IMR-90 (cell line): ENCODE results near the gene NCK1. TPM values are rescaled to one million over a fixed set of nuclear protein-coding genes. Genes with fewer than 3 reads are reported as not detected.

ENCODE experiments used
- ATAC-seq: fragments of 200-7000 bp; cut with Tn5 transposase; 2 replicates; pipeline ENCODE4 v1.9.1; 2020; ENCODE audit warnings: low read depth, mild to moderate bottlenecking, moderate library complexity
- BruUV-seq: library from RNA; stranded (reverse); fragments of 400-500 nt; replicated peaks from 2 replicates; lab custom pipeline; 2021; lab: Mats Ljungman, UMichigan
- CTCF ChIA-PET: fragments of 300-600 bp; formaldehyde crosslinking; extraction: SDS; loops from one replicate; lab custom pipeline; 2021; ENCODE audit warnings: antibody characterized with exemption; lab: Yijun Ruan, JAX
- POLR2A ChIA-PET: fragments of 300-600 bp; sonication (Branson Sonifier 250); formaldehyde crosslinking; loops from one replicate; lab custom pipeline; 2022; ENCODE audit warnings: antibody characterized with exemption; ENCODE audit not compliant: unreplicated experiment; lab: Charles Lee
- DNase-seq: peaks from one replicate; pipeline ENCODE4 v3.0.0; 2013
- H2AFZ ChIP-seq: replicated peaks from 2 replicates; pipeline ENCODE3; 2013; ENCODE audit warnings: low read length, mild to moderate bottlenecking; ENCODE audit not compliant: poor library complexity
- H2AK5ac ChIP-seq: 2 replicates; pipeline ENCODE4 v1.6.1; 2013; ENCODE audit warnings: low read depth, low read length, inconsistent platforms
- H2AK9ac ChIP-seq: replicated peaks from 2 replicates; pipeline ENCODE3; 2013; ENCODE audit warnings: mild to moderate bottlenecking, low read depth, low read length, moderate library complexity; ENCODE audit not compliant: poor library complexity
- H2BK120ac ChIP-seq: 2 replicates; pipeline ENCODE4 v1.6.1; 2013; ENCODE audit warnings: low read depth, low read length, inconsistent platforms
- H2BK15ac ChIP-seq: 3 replicates; pipeline ENCODE4 v1.6.1; 2013; ENCODE audit warnings: low read depth, low read length, inconsistent platforms
- H2BK20ac ChIP-seq: 2 replicates; pipeline ENCODE4 v1.6.1; 2013; ENCODE audit warnings: low read depth, mild to moderate bottlenecking, inconsistent platforms, low read length, moderate library complexity
- H2BK5ac ChIP-seq: 2 replicates; pipeline ENCODE4 v1.6.1; 2013; ENCODE audit warnings: mild to moderate bottlenecking, low read depth, low read length, inconsistent platforms; ENCODE audit not compliant: poor library complexity, severe bottlenecking
- H3K14ac ChIP-seq: replicated peaks from 2 replicates; pipeline ENCODE4 v1.6.1; 2013; ENCODE audit warnings: low read depth, low read length, inconsistent platforms
- H3K18ac ChIP-seq: 2 replicates; pipeline ENCODE4 v1.6.1; 2013; ENCODE audit warnings: low read depth, low read length, control low read depth
- H3K23ac ChIP-seq: 2 replicates; pipeline ENCODE4 v1.6.1; 2013; ENCODE audit warnings: low read depth, low read length, inconsistent platforms
- H3K27ac ChIP-seq: 2 replicates; pipeline ENCODE4 v1.5.1; 2013; ENCODE audit warnings: mild to moderate bottlenecking, control low read depth, low read length; ENCODE audit not compliant: insufficient read depth
- H3K27me3 ChIP-seq: 2 replicates; pipeline ENCODE4 v1.6.1; 2013; ENCODE audit warnings: low read length; ENCODE audit not compliant: control insufficient read depth, insufficient read depth
- H3K36me3 ChIP-seq: 2 replicates; pipeline ENCODE4 v1.6.1; 2013; ENCODE audit warnings: low read length, mixed read lengths; ENCODE audit not compliant: control insufficient read depth, insufficient read depth
- H3K4ac ChIP-seq: 2 replicates; pipeline ENCODE4 v1.6.1; 2013; ENCODE audit warnings: low read depth, low read length, inconsistent platforms
- H3K4me1 ChIP-seq: 2 replicates; pipeline ENCODE4 v1.6.1; 2013; ENCODE audit warnings: low read length, mixed read lengths; ENCODE audit not compliant: control insufficient read depth, insufficient read depth
- H3K4me2 ChIP-seq: 2 replicates; pipeline ENCODE4 v1.6.1; 2013; ENCODE audit warnings: low read depth, mild to moderate bottlenecking, control low read depth, low read length, moderate library complexity
- H3K4me3 ChIP-seq: 2 replicates; pipeline ENCODE4 v1.5.1; 2013; ENCODE audit warnings: low read depth, mild to moderate bottlenecking, control low read depth, low read length, moderate library complexity; ENCODE audit not compliant: insufficient read depth
- H3K56ac ChIP-seq: 2 replicates; pipeline ENCODE4 v1.6.1; 2013; ENCODE audit warnings: low read length, inconsistent platforms; ENCODE audit not compliant: insufficient read depth; ENCODE audit errors: extremely low read depth
- H3K79me1 ChIP-seq, 2 experiments: 2 replicates each; pipeline ENCODE4 v1.6.1; 2013; ENCODE audit warnings: low read length in 2 of 2, inconsistent platforms in 1 of 2, low read depth in 1 of 2
- H3K9ac ChIP-seq: 2 replicates; pipeline ENCODE4 v1.6.1; 2013; ENCODE audit warnings: low read depth, low read length, control low read depth
- H3K9me1 ChIP-seq: 2 replicates; pipeline ENCODE4 v1.6.1; 2013; ENCODE audit warnings: low read length, inconsistent platforms; ENCODE audit not compliant: insufficient read depth
- H3K9me3 ChIP-seq: 2 replicates; pipeline ENCODE4 v1.6.1; 2013; ENCODE audit warnings: low read length; ENCODE audit not compliant: control insufficient read depth, insufficient read depth
- H4K20me1 ChIP-seq: 2 replicates; pipeline ENCODE4 v1.6.1; 2013; ENCODE audit warnings: low read length, inconsistent platforms; ENCODE audit not compliant: insufficient read depth
- H4K5ac ChIP-seq: 2 replicates; pipeline ENCODE4 v1.6.1; 2013; ENCODE audit warnings: mild to moderate bottlenecking, low read depth, low read length, control low read depth
- H4K8ac ChIP-seq, 2 experiments: 2 replicates each; pipeline ENCODE4 v1.6.1; 2013; ENCODE audit warnings: low read depth in 2 of 2, low read length in 2 of 2, control low read depth in 1 of 2, inconsistent platforms in 1 of 2
- H4K91ac ChIP-seq: 2 replicates; pipeline ENCODE4 v1.6.1; 2013; ENCODE audit warnings: low read depth, low read length, inconsistent platforms; ENCODE audit not compliant: insufficient read depth
- CEBPB ChIP-seq: IDR thresholded peaks from 2 replicates; pipeline ENCODE4 v1.6.1; 2012; ENCODE audit warnings: low read depth, low read length, improper control_type of control experiment
- CHD1 ChIP-seq: IDR thresholded peaks from 2 replicates; pipeline ENCODE4 v1.6.1; 2012; ENCODE audit warnings: low read depth, low read length, improper control_type of control experiment
- WGBS, 2 experiments: methylation state at CpG; one replicate each; pipeline versions ENCODE4 v1.1.5 to v1.1.7; 2013; ENCODE audit warnings: missing lambda C conversion rate in 2 of 2; ENCODE audit not compliant: insufficient read length in 1 of 2; ENCODE audit errors: extremely low coverage in 2 of 2; 5-methylcytosine and 5-hydroxymethylcytosine counted together
- dilution Hi-C: fragments of 300-500 bp; cut with HindIII; formaldehyde crosslinking; loops from one replicate; pipeline ENCODE4 v1.14.3; 2018; ENCODE audit warnings: low sequenced_read_pairs; ENCODE audit not compliant: unreplicated experiment
- in situ Hi-C: fragments of 300-500 bp; cut with MboI; formaldehyde crosslinking; loops from 3 replicates; pipeline ENCODE4 v1.14.3; 2019; ENCODE audit warnings: low sequenced_read_pairs, inconsistent platforms, mixed read lengths
- intact Hi-C: fragments of 100-400 bp; cut with micrococcal nuclease; formaldehyde crosslinking; loops from 2 replicates; pipeline ENCODE4 v1.10.0; 2022
- polyA plus RNA-seq, 3 experiments: library from polyadenylated mRNA; depleted of rRNA; stranded (reverse); fragments of >200 nt; gene quantifications; 2 replicates each; pipeline ENCODE4 v1.2.3, GENCODE V29; 2012; ENCODE audit warnings: low replicate concordance in 1 of 3
- total RNA-seq: library from RNA; depleted of rRNA; stranded (reverse); fragments of >200 nt; gene quantifications from 2 replicates; pipeline ENCODE4 v1.2.3, GENCODE V29; 2012

The NCK1 gene
- total and polyA plus RNA-seq, 2 of the 4 experiments (the other 2 are of a cell fraction), result 23.7 to 24.3 TPM

DNA sequence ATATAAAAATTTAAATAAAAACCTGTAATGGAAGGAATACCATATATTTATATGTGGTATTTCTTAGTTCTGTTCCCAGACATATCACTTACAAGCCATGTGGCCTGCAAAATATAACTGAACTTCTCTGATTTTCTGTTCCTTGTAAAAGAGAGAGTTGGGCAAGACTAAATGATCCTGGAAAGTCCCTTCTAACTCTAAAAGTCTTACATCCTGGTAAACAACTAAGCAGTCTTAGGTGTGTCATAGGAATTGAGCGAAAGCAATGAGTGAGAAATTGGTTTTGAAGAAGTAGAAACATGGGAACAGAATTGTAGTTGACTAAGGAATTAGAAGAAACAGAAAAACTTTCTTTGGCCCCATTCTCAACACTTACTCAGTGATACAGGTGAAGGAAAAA lies 70.5 kb downstream of the NCK1 start:
- dilution Hi-C loops, result no loop called here
- H2BK20ac ChIP-seq, result no peak overlapping the region
- in situ Hi-C loops, result no loop called here
- H3K79me1 ChIP-seq, result peaks cover 10 to 52% of the 10 kb centered on the region in 2 experiments
- no peak overlapping the region for H2BK5ac ChIP-seq
- H2AFZ ChIP-seq, result no peak overlapping the region
- no peak overlapping the region for H3K9ac ChIP-seq
- peaks cover 10% of the 10 kb centered on the region for H3K36me3 ChIP-seq
- CTCF ChIA-PET, result no interaction called here
- H2AK9ac ChIP-seq, result no peak overlapping the region
- peak; percentile 62 for DNase-seq
- intact Hi-C loops, result no loop called here
- H3K4me3 ChIP-seq, result no peak overlapping the region
- TF ChIP-seq CEBPB (peak; percentile 40; the same call in 1 of the 2 replicates), CHD1 (no peak)
- WGBS, 2 experiments, result no CpG with 5 or more reads among the region's 1 CpG
- no peak overlapping the region for H4K91ac ChIP-seq
- H3K27me3 ChIP-seq, result no peaks in the 10 kb centered on the region
- no peak overlapping the region for H2AK5ac ChIP-seq
- no peak overlapping the region for H2BK120ac ChIP-seq
- H3K56ac ChIP-seq, result no peak overlapping the region
- no TSS peak for BruUV-seq
- H3K18ac ChIP-seq, result no peak overlapping the region
- no peaks in the 10 kb centered on the region; the same call in 1 of the 2 replicates for H4K20me1 ChIP-seq
- peaks cover 8% of the 10 kb centered on the region for H3K9me1 ChIP-seq
- H3K27ac ChIP-seq, result no peak overlapping the region
- 0 out of 2 replicates have a peak, but pooled peaks cover 2% of the 10 kb centered on the region for H3K4me1 ChIP-seq
- H4K8ac ChIP-seq, result no peak overlapping the region
- H4K5ac ChIP-seq, result no peak overlapping the region
- no peak overlapping the region for H3K23ac ChIP-seq
- H3K4ac ChIP-seq, result no peak overlapping the region
- H3K4me2 ChIP-seq, result no peak overlapping the region
- no peak overlapping the region for H2BK15ac ChIP-seq
- POLR2A ChIA-PET, result no interaction called here
- no peak overlapping the region for H3K14ac ChIP-seq
- ATAC-seq, result no peak
- no peaks in the 10 kb centered on the region for H3K9me3 ChIP-seq
